Ascending aorta (tissue), 2 donors: ENCODE results near the gene CNOT4. TPM values are rescaled to one million over a fixed set of nuclear protein-coding genes. Genes with fewer than 3 reads are reported as not detected.

Experiments used
- DNase-seq, 2 donors: peaks; one replicate each; pipeline ENCODE4 v3.0.0-alpha.2; 2019; ENCODE audit warnings: low spot score in 2 of 2
- H3K27ac ChIP-seq, 2 donors: fragments of 200-600 bp; sonication (generic); one replicate each; pipeline ENCODE4 v1.5.1; 2016 to 2017; ENCODE audit warnings: mild to moderate bottlenecking in 1 of 2
- H3K27me3 ChIP-seq: fragments of 200-600 bp; sonication (generic); one replicate; pipeline ENCODE4 v1.5.1; 2017
- H3K36me3 ChIP-seq, 2 donors: fragments of 200-600 bp; sonication (generic); one replicate each; pipeline ENCODE4 v1.5.1; 2016
- H3K4me1 ChIP-seq, 2 donors: fragments of 200-600 bp; sonication (generic); one replicate each; pipeline ENCODE4 v1.5.1; 2016 to 2017; ENCODE audit warnings: mild to moderate bottlenecking in 1 of 2
- H3K4me3 ChIP-seq, 2 donors: fragments of 200-600 bp; sonication (generic); one replicate each; pipeline ENCODE4 v1.5.1; 2016 to 2017; ENCODE audit warnings: mild to moderate bottlenecking in 1 of 2
- H3K9me3 ChIP-seq, 2 donors: fragments of 200-600 bp; sonication (generic); one replicate each; pipeline ENCODE4 v1.5.1; 2016
- CTCF ChIP-seq, 3 experiments: fragments of 200-600 bp in 2 of 3; fragments of 450-650 bp in 1 of 3; sonication (generic) in 2 of 3; IDR thresholded peaks; one replicate each; pipeline ENCODE4 v1.5.1; 2016 to 2019; ENCODE audit warnings: antibody characterized with exemption in 3 of 3, mild to moderate bottlenecking in 1 of 3, moderate library complexity in 1 of 3
- intact Hi-C: fragments of 100-400 bp; cut with DNase I; formaldehyde crosslinking; loops from one replicate; pipeline ENCODE4 v1.15.1; 2023
- total RNA-seq: library from RNA; depleted of rRNA; stranded (reverse); fragments of >200 nt; gene quantifications from one replicate; pipeline ENCODE4 v1.1.0, GENCODE V29; 2016

The CNOT4 gene
- total RNA-seq, 1 donor from 2014 or later, result 14.8 TPM

DNA sequence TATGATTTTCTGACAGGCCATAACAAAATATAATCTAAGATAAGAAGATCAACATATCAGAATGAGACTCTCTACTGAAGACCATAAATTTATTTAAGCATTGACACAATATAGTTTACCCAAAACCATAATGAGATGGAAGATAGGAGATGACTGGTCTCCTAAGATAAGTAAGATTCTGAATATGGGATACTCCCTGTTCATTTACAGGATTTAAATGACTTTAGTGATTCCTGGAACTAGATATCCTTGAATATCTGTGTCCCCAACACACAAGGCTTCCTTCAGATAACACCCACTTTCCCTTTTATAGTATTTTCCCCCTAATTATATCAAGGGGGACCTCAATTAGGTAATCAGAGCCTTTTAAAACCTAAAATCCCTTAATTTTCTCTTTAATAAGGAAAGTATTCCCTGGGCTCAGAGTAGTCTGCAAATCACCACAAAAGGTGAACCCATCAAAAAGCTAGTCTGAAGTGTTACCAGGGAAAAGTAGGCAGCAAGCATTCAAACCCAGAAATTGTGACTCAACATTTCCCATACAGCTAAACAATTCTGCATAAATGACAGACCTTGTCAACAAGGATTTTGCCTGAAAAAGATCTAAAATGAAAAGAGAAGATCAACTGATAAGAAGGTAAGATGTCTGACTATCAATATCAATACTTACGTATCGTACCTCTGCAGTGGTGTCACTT, 99.9 kb downstream of the CNOT4 start:
- H3K27me3 ChIP-seq, result no peaks in the 10 kb centered on the region
- H3K36me3 ChIP-seq, result peaks cover 5 to 6% of the 10 kb centered on the region in 2 donors
- no peak for DNase-seq
- H3K4me3 ChIP-seq, result no peak overlapping the region
- H3K9me3 ChIP-seq, result no peaks in the 10 kb centered on the region
- intact Hi-C loops, result no loop called here
- H3K4me1 ChIP-seq, result no peaks in the 10 kb centered on the region
- H3K27ac ChIP-seq, result no peak overlapping the region
- no peak for TF ChIP-seq CTCF (IDR thresholded peaks at IDR 0.05)

DNA sequence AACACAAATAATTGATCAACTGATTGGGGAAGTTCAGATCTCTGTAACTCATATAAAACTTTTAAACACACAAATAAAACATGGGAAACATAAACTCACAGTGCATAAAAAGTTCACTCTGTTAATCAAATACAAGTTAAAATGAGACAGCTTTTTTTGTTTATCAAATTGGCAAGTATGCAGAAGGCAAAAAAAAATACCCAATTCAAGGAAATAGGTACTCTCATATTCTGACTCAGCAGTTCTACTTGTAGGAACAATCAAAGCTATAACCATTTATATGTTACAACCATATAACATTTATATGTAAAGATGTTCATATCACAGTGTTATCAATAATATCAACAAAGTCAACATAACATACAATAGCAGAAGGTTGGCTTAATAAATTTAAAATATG, 102.0 kb downstream of the CNOT4 start:
- Histone ChIP-seq H3K4me1 (peaks cover 0 to 3% of the 10 kb centered on the region in 2 donors), H3K9me3 (no peaks in the 10 kb centered on the region), H3K27me3 (no peaks in the 10 kb centered on the region), H3K36me3 (peaks cover 5 to 6% of the 10 kb centered on the region in 2 donors), H3K27ac (no peak overlapping the region), H3K4me3 (no peak overlapping the region)
- intact Hi-C loops, result no loop called here
- no peak for TF ChIP-seq CTCF (IDR thresholded peaks at IDR 0.05)
- DNase-seq, result no peak

- no peaks in the 10 kb centered on the region for H3K27me3 ChIP-seq
- TF ChIP-seq CTCF (IDR thresholded peaks at IDR 0.05), result no peak
- H3K27ac ChIP-seq, result no peak overlapping the region
- intact Hi-C loops, result no loop called here
- peaks cover 0 to 5% of the 10 kb centered on the region in 2 donors for H3K4me1 ChIP-seq
- no peaks in the 10 kb centered on the region for H3K9me3 ChIP-seq
- H3K36me3 ChIP-seq, result peaks cover 5 to 6% of the 10 kb centered on the region in 2 donors
- no peak overlapping the region for H3K4me3 ChIP-seq
- no peak for DNase-seq
Measured at GRCh38 chr7:135406918-135407317, 103.0 kb downstream of the CNOT4 start.

DNA sequence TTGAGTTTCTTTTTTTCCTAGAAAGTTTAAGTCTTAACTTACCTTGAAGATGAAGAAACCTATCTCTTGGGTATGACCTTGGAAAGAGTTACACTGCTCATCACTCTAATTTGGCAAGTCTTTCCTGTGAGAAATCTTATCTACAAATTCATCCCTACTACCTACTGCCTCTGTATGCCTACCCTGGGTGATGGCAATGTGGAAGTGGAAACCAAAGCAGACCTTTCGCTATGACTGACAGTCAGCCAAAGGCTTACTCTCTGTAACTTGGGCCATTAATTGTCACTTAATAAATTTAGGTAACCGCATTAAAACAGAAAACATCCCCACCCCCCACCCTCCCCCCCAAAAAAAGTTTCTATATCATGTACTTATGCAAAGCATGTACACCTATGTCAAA, 103.9 kb downstream of the CNOT4 start:
- TF ChIP-seq CTCF (IDR thresholded peaks at IDR 0.05), result no peak
- Histone ChIP-seq H3K36me3 (peaks cover 5 to 6% of the 10 kb centered on the region in 2 donors), H3K27me3 (no peaks in the 10 kb centered on the region), H3K27ac (no peak overlapping the region), H3K4me1 (peaks cover 0 to 5% of the 10 kb centered on the region in 2 donors), H3K9me3 (no peaks in the 10 kb centered on the region), H3K4me3 (no peak overlapping the region)
- intact Hi-C loops, result no loop called here
- DNase-seq, result no peak

DNA sequence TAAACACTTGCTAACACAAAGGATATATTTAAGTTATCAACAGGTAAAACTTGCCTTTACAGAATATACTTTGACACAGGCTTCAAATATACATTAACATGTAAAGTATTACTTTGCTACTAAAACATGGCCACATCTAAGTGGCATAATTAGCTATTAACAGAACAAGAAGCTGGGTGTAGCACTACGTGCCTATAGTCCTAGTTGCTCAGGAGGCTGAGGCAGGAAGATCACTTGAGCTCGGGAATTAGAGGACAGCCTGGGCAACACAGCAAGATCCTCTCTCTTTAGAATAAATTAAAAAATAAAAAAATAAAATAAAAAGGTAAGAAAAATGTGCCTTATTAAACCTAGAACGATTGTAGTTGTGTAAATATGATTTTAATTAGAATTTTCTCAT, 106.6 kb downstream of the CNOT4 start:
- no peak for DNase-seq
- H3K27me3 ChIP-seq, result no peaks in the 10 kb centered on the region
- H3K36me3 ChIP-seq, result no peaks in the 10 kb centered on the region
- H3K4me1 ChIP-seq, result peaks cover 0 to 5% of the 10 kb centered on the region in 2 donors
- H3K9me3 ChIP-seq, result no peaks in the 10 kb centered on the region
- intact Hi-C loops, result no loop called here
- H3K27ac ChIP-seq, result no peak overlapping the region
- no peak overlapping the region for H3K4me3 ChIP-seq
- no peak for TF ChIP-seq CTCF (IDR thresholded peaks at IDR 0.05)
